ENCODE data around the gene VWC2L. TPM values are rescaled to one million over a fixed set of nuclear protein-coding genes. Genes with fewer than 3 reads are reported as not detected.

The VWC2L gene
- total RNA-seq, 1 donor from 2014 or later, result not detected

DNA sequence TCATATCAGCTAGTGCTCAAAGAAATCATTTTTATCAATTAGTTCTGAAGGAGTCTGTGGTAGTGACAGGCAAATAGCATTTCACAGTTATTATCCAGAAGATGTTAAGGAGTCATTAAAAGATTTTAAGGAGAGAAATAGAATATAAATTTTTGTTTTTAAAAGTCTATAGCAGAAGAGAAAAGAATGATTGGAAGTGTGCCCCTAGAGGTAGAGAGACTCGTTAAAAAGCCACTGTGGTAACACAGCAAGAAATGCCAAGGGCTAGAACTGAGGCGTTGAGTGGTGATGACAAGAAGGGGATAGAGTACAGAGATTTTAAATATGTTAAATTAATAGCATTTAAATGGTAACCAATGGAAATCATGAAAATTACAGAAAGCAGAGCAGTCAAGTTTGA, 78.3 kb downstream of the VWC2L start:
- TF ChIP-seq, protein P1, sequence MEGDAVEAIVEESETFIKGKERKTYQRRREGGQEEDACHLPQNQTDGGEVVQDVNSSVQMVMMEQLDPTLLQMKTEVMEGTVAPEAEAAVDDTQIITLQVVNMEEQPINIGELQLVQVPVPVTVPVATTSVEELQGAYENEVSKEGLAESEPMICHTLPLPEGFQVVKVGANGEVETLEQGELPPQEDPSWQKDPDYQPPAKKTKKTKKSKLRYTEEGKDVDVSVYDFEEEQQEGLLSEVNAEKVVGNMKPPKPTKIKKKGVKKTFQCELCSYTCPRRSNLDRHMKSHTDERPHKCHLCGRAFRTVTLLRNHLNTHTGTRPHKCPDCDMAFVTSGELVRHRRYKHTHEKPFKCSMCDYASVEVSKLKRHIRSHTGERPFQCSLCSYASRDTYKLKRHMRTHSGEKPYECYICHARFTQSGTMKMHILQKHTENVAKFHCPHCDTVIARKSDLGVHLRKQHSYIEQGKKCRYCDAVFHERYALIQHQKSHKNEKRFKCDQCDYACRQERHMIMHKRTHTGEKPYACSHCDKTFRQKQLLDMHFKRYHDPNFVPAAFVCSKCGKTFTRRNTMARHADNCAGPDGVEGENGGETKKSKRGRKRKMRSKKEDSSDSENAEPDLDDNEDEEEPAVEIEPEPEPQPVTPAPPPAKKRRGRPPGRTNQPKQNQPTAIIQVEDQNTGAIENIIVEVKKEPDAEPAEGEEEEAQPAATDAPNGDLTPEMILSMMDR (IDR thresholded peaks at IDR 0.05; ENCODE audit: unreplicated experiment), result no peak
- DNase-seq (ENCODE audit: low spot score), result no peak
- H3K36me3 Mint-ChIP-seq (ENCODE audit: low read depth, unreplicated experiment), result no peaks in the 10 kb centered on the region
- no peak overlapping the region for H3K4me3 Mint-ChIP-seq (ENCODE audit: unreplicated experiment)
- no peaks in the 10 kb centered on the region for H3K9me3 Mint-ChIP-seq (ENCODE audit: unreplicated experiment)
- H3K27me3 Mint-ChIP-seq (ENCODE audit: unreplicated experiment), result no peaks in the 10 kb centered on the region
- no peak overlapping the region for H3K27ac Mint-ChIP-seq (ENCODE audit: unreplicated experiment)
- H3K4me1 Mint-ChIP-seq (ENCODE audit: unreplicated experiment), result peaks cover 3% of the 10 kb centered on the region

DNA sequence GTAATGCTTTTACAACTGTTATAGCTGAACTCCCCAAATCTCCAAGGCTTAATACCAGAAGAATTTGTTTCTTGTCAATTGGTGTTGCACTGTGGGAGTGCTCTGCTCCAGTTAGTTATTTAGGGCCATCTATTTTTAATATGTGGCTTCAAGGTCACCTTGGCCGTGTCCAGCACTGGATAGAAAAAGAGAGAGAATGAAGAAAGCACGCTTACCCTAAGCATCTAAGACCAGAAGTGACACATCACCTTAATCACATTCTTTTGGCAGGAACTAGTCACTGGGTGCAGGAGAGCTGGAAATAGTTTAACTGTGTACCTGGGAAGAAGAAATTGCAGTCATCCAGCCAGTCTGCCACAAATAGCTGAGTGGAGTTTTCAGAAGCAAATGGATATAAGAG, 78.8 kb downstream of the VWC2L start:
- no peak overlapping the region for H3K27ac Mint-ChIP-seq (ENCODE audit: unreplicated experiment)
- TF ChIP-seq, protein P1 (IDR thresholded peaks at IDR 0.05; ENCODE audit: unreplicated experiment), result no peak
- no peak overlapping the region for H3K4me3 Mint-ChIP-seq (ENCODE audit: unreplicated experiment)
- no peaks in the 10 kb centered on the region for H3K27me3 Mint-ChIP-seq (ENCODE audit: unreplicated experiment)
- no peaks in the 10 kb centered on the region for H3K9me3 Mint-ChIP-seq (ENCODE audit: unreplicated experiment)
- no peaks in the 10 kb centered on the region for H3K4me1 Mint-ChIP-seq (ENCODE audit: unreplicated experiment)
- no peaks in the 10 kb centered on the region for H3K36me3 Mint-ChIP-seq (ENCODE audit: low read depth, unreplicated experiment)
- no peak for DNase-seq (ENCODE audit: low spot score)

DNA sequence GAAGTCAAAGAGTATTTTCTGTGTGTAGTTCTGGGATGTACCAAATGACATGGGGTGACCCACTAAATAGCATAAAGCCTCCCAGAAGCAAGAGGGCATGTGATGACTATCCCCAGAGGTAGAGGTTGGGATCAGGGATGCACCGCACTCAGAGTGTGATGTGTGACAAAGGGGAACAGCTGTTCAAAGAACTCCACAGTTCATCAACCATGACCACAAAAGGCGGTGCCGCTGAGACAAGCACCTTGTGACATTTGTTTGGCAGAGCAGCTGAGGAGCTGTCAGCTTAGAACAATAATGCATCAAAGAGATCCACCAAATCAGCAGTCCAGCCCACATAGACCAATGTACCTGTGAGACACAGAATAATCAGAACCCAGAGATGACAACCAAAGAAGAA, 81.3 kb downstream of the VWC2L start:
- H3K4me1 Mint-ChIP-seq (ENCODE audit: unreplicated experiment), result no peaks in the 10 kb centered on the region
- H3K4me3 Mint-ChIP-seq (ENCODE audit: unreplicated experiment), result no peak overlapping the region
- TF ChIP-seq, protein P1 (IDR thresholded peaks at IDR 0.05; ENCODE audit: unreplicated experiment), result no peak
- no peak overlapping the region for H3K27ac Mint-ChIP-seq (ENCODE audit: unreplicated experiment)
- H3K27me3 Mint-ChIP-seq (ENCODE audit: unreplicated experiment), result no peaks in the 10 kb centered on the region
- no peaks in the 10 kb centered on the region for H3K36me3 Mint-ChIP-seq (ENCODE audit: low read depth, unreplicated experiment)
- no peaks in the 10 kb centered on the region for H3K9me3 Mint-ChIP-seq (ENCODE audit: unreplicated experiment)
- no peak for DNase-seq (ENCODE audit: low spot score)

DNA sequence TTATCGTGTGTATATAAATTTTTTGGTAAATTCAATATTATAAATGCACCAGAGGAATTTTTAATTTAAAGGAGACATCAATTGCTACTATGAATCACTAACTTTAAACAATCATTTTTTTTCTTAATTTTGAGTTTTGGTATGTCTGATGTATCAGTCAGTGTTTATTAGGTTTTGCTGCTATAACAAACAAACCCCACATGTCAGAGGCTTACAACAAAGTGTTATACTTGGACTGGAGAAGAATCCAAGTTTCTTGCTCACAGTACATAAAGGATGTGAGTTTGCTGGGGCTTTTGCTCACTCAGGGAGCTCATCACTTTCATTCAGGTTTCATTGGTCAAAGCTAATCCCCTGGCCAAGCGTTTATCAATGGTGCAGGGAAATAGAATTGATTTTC, 81.8 kb downstream of the VWC2L start:
- Mint-ChIP-seq H3K27ac (ENCODE audit: unreplicated experiment) (no peak overlapping the region), H3K36me3 (ENCODE audit: low read depth, unreplicated experiment) (no peaks in the 10 kb centered on the region), H3K9me3 (ENCODE audit: unreplicated experiment) (no peaks in the 10 kb centered on the region), H3K27me3 (ENCODE audit: unreplicated experiment) (no peaks in the 10 kb centered on the region), H3K4me3 (ENCODE audit: unreplicated experiment) (no peak overlapping the region), H3K4me1 (ENCODE audit: unreplicated experiment) (no peaks in the 10 kb centered on the region)
- TF ChIP-seq, protein P1 (IDR thresholded peaks at IDR 0.05; ENCODE audit: unreplicated experiment), result no peak
- no peak for DNase-seq (ENCODE audit: low spot score)

DNA sequence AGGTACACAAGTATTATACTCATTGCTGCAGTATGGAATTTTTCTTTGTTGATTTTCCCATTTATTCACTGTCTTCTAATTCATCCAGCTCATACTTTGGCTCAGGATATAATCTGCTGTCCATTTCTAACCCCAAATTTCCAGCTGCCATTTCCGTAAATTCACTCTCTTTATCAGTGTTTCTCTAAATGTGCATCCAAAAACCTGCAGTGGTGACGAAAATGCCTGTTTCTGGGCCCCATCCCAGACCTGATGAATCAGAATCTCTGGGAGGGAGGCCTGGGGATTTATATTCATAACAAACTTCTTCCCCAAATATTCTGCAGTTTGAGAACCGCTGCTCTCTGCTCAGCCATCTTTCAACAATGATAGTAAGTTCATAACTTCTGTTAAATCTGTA, 86.6 kb downstream of the VWC2L start:
- no peaks in the 10 kb centered on the region for H3K27me3 Mint-ChIP-seq (ENCODE audit: unreplicated experiment)
- no peak for DNase-seq (ENCODE audit: low spot score)
- H3K36me3 Mint-ChIP-seq (ENCODE audit: low read depth, unreplicated experiment), result no peaks in the 10 kb centered on the region
- no peak overlapping the region for H3K4me3 Mint-ChIP-seq (ENCODE audit: unreplicated experiment)
- no peaks in the 10 kb centered on the region for H3K9me3 Mint-ChIP-seq (ENCODE audit: unreplicated experiment)
- TF ChIP-seq, protein P1 (IDR thresholded peaks at IDR 0.05; ENCODE audit: unreplicated experiment), result no peak
- no peaks in the 10 kb centered on the region for H3K4me1 Mint-ChIP-seq (ENCODE audit: unreplicated experiment)
- no peak overlapping the region for H3K27ac Mint-ChIP-seq (ENCODE audit: unreplicated experiment)
